ENCODE data around the gene KRT75. TPM values are rescaled to one million over a fixed set of nuclear protein-coding genes. Genes with fewer than 3 reads are reported as not detected.

The KRT75 gene
- total RNA-seq, 1 donor from 2014 or later, result not detected

DNA sequence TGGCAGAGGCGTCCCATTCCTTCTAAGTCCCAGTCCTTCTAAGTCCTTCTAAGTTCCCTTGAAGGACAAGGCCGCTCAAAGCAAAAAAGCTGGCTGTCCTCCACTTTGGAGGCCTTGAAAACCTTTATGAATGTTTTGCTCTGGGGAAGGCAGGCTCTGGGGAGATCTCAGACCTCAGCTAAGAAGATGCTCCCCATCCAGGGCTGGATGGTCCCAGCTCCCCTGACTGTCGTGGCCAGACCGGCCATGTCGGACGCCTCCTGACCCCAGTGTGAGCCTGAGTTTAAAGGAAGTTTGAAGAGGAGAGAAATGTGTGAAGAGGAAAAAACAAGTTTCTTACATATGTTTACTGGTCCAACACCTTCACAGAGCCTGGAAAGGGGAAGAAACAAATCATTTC, 54.6 kb downstream of the KRT75 start:
- Mint-ChIP-seq H3K27ac (no peak overlapping the region), H3K4me1 (no peaks in the 10 kb centered on the region), H3K27me3 (ENCODE audit: insufficient read depth, low read depth) (peaks cover 3% of the 10 kb centered on the region), H3K4me3 (no peak overlapping the region), H3K36me3 (no peaks in the 10 kb centered on the region), H3K9me3 (no peaks in the 10 kb centered on the region)
- Histone ChIP-seq H3F3A (ENCODE audit: low read depth) (no peaks in the 10 kb centered on the region), H3K4me2 (no peak overlapping the region), H3K79me2 (ENCODE audit: low read depth) (no peaks in the 10 kb centered on the region), H3K9me3 (ENCODE audit: low read depth) (no peaks in the 10 kb centered on the region), H2AFZ (replicated peaks) (no peak overlapping the region), H3K27me3 (no peaks in the 10 kb centered on the region), H3K36me3 (no peaks in the 10 kb centered on the region), H3K4me1 (no peaks in the 10 kb centered on the region), H4K20me1 (ENCODE audit: low read depth) (no peaks in the 10 kb centered on the region), H3K27ac (no peak overlapping the region), H3K9ac (no peak overlapping the region), H3K4me3 (no peak overlapping the region)
- DNase-seq (ENCODE audit: low spot score), result no peak
- TF ChIP-seq EZH2 (IDR thresholded peaks at IDR 0.05), result no peak

- Histone ChIP-seq H2AFZ (replicated peaks) (no peak overlapping the region), H3K4me3 (no peak overlapping the region), H3K4me1 (no peaks in the 10 kb centered on the region), H3K27ac (no peak overlapping the region), H3K79me2 (ENCODE audit: low read depth) (no peaks in the 10 kb centered on the region), H3K36me3 (no peaks in the 10 kb centered on the region), H3K27me3 (no peaks in the 10 kb centered on the region), H3K9me3 (ENCODE audit: low read depth) (no peaks in the 10 kb centered on the region), H3F3A (ENCODE audit: low read depth) (no peaks in the 10 kb centered on the region), H3K9ac (no peak overlapping the region), H3K4me2 (no peak overlapping the region), H4K20me1 (ENCODE audit: low read depth) (no peaks in the 10 kb centered on the region)
- Mint-ChIP-seq H3K9me3 (no peaks in the 10 kb centered on the region), H3K36me3 (no peaks in the 10 kb centered on the region), H3K27me3 (ENCODE audit: insufficient read depth, low read depth) (peaks cover 3% of the 10 kb centered on the region), H3K4me1 (no peaks in the 10 kb centered on the region), H3K27ac (no peak overlapping the region), H3K4me3 (no peak overlapping the region)
- no peak for DNase-seq (ENCODE audit: low spot score)
- no peak for TF ChIP-seq EZH2phosphoT487 (IDR thresholded peaks at IDR 0.05)
- TF ChIP-seq, protein P1, sequence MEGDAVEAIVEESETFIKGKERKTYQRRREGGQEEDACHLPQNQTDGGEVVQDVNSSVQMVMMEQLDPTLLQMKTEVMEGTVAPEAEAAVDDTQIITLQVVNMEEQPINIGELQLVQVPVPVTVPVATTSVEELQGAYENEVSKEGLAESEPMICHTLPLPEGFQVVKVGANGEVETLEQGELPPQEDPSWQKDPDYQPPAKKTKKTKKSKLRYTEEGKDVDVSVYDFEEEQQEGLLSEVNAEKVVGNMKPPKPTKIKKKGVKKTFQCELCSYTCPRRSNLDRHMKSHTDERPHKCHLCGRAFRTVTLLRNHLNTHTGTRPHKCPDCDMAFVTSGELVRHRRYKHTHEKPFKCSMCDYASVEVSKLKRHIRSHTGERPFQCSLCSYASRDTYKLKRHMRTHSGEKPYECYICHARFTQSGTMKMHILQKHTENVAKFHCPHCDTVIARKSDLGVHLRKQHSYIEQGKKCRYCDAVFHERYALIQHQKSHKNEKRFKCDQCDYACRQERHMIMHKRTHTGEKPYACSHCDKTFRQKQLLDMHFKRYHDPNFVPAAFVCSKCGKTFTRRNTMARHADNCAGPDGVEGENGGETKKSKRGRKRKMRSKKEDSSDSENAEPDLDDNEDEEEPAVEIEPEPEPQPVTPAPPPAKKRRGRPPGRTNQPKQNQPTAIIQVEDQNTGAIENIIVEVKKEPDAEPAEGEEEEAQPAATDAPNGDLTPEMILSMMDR (IDR thresholded peaks at IDR 0.05), result no peak
- no peak for TF ChIP-seq EZH2 (IDR thresholded peaks at IDR 0.05)
These were observed 56.1 kb downstream of the KRT75 start for GRCh38 chr12:52378091-52378490.

- Histone ChIP-seq H3K9ac (no peak overlapping the region), H3K4me2 (no peak overlapping the region), H3K9me3 (ENCODE audit: low read depth) (no peaks in the 10 kb centered on the region), H3K4me3 (no peak overlapping the region), H3K79me2 (ENCODE audit: low read depth) (no peaks in the 10 kb centered on the region), H2AFZ (replicated peaks) (no peak overlapping the region), H3K27ac (no peak overlapping the region), H3K36me3 (no peaks in the 10 kb centered on the region), H3F3A (ENCODE audit: low read depth) (no peaks in the 10 kb centered on the region), H3K27me3 (no peaks in the 10 kb centered on the region), H3K4me1 (no peaks in the 10 kb centered on the region), H4K20me1 (ENCODE audit: low read depth) (no peaks in the 10 kb centered on the region)
- TF ChIP-seq EZH2 (IDR thresholded peaks at IDR 0.05) (no peak), EZH2phosphoT487 (IDR thresholded peaks at IDR 0.05) (no peak)
- TF ChIP-seq, protein P1 (IDR thresholded peaks at IDR 0.05), result no peak
- Mint-ChIP-seq H3K4me3 (no peak overlapping the region), H3K27me3 (ENCODE audit: insufficient read depth, low read depth) (peaks cover 3% of the 10 kb centered on the region), H3K27ac (no peak overlapping the region), H3K9me3 (no peaks in the 10 kb centered on the region), H3K4me1 (no peaks in the 10 kb centered on the region), H3K36me3 (no peaks in the 10 kb centered on the region)
- DNase-seq (ENCODE audit: low spot score), result no peak
These were observed 56.9 kb downstream of the KRT75 start for GRCh38 chr12:52377266-52377665.

Other genes starting within 250 kb of the KRT75 start
- 0.12 TPM in 1 of 2 replicates, not detected in the other for gene KRT80, start 242.4 kb downstream of the KRT75 start, total RNA-seq (ENCODE audit: low replicate concordance)
- 3.2 TPM in 1 of 2 replicates, not detected in the other for gene KRT7, start 201.1 kb downstream of the KRT75 start, total RNA-seq (ENCODE audit: low replicate concordance)
- gene KRT86, start 159.7 kb downstream of the KRT75 start, total RNA-seq (ENCODE audit: low replicate concordance), result not detected in 2 replicates
- gene KRT81, start 142.8 kb downstream of the KRT75 start, total RNA-seq (ENCODE audit: low replicate concordance), result 0.09 TPM in 1 of 2 replicates, not detected in the other
- gene KRT83, start 113.0 kb downstream of the KRT75 start, total RNA-seq (ENCODE audit: low replicate concordance), result not detected in 2 replicates
- not detected in 2 replicates for gene KRT85, start 66.9 kb downstream of the KRT75 start, total RNA-seq (ENCODE audit: low replicate concordance)
- not detected in 2 replicates for gene KRT84, start 48.7 kb downstream of the KRT75 start, total RNA-seq (ENCODE audit: low replicate concordance)
- not detected in 2 replicates for gene KRT82, start 28.0 kb downstream of the KRT75 start, total RNA-seq (ENCODE audit: low replicate concordance)
- not detected in 2 replicates for gene KRT6B, start 17.8 kb upstream of the KRT75 start, total RNA-seq (ENCODE audit: low replicate concordance)
- gene KRT6C, start 39.4 kb upstream of the KRT75 start, total RNA-seq (ENCODE audit: low replicate concordance), result not detected in 2 replicates
- not detected in 2 replicates for gene KRT6A, start 58.9 kb upstream of the KRT75 start, total RNA-seq (ENCODE audit: low replicate concordance)
- gene KRT5, start 86.0 kb upstream of the KRT75 start, total RNA-seq (ENCODE audit: low replicate concordance), result not detected in 2 replicates
- gene KRT71, start 118.8 kb upstream of the KRT75 start, total RNA-seq (ENCODE audit: low replicate concordance), result not detected in 2 replicates
- not detected in 2 replicates for gene KRT74, start 139.5 kb upstream of the KRT75 start, total RNA-seq (ENCODE audit: low replicate concordance)
- not detected in 2 replicates for gene KRT72, start 167.1 kb upstream of the KRT75 start, total RNA-seq (ENCODE audit: low replicate concordance)
- gene KRT73, start 184.2 kb upstream of the KRT75 start, total RNA-seq (ENCODE audit: low replicate concordance), result not detected in 2 replicates
- gene KRT2, start 217.8 kb upstream of the KRT75 start, total RNA-seq (ENCODE audit: low replicate concordance), result not detected in 2 replicates
- gene KRT1, start 246.0 kb upstream of the KRT75 start, total RNA-seq (ENCODE audit: low replicate concordance), result not detected in 2 replicates

All from neural progenitor cell (in vitro differentiated cells).